GM19025 (cell line): ENCODE measurements around the gene DGKD.
"Not testable (repeated sequence)": the region's sequence is repeated elsewhere in the genome, so short reads cannot be mapped to it uniquely, and the experiment has no call there.

Source experiments
- ATAC-seq: cut with Tn5 transposase; IDR thresholded peaks from one replicate; pipeline ENCODE4 v1.9.1; 2021; ENCODE audit warnings: mild to moderate bottlenecking, low read depth, moderate library complexity; ENCODE audit not compliant: unreplicated experiment

Gene DGKD

DNA sequence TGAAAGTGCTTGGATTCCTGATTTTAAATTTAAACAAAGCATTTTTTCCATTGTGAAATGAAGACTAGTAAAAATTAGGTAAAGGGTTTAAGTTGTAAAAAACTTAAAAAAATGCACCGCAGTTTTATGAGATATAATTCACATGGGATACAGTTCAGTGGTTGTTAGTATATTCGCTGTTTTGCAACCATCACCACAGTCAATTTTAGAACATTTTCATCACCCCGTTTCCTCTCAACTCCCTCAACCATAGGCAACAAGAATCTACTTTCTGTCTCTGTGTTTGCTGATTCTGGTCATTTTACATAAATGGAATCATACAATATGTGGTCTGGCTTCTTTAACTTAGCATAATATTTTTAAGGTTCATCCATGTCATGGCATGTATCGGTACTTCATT, 4.0 kb downstream of the DGKD start:
- no peak for ATAC-seq

DNA sequence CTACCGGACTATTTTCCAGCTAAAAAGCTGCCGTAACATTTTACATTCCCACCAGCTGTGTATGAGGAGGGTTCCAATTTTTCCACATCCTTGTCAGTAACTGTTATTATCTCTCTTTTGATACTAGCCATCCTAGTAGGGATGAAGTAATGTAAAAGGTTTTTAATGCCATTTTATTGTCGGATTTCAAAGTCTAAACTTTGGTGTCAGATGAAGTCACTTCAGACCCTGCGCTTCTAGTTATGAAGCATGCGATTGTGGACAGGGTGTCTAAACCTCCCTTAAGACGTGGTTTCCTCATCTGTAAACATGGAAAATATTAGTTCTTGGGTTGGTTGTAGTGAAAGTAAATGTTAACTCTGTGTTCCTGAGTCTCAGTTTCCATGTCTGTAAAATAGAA, 4.7 kb downstream of the DGKD start:
- no peak for ATAC-seq

DNA sequence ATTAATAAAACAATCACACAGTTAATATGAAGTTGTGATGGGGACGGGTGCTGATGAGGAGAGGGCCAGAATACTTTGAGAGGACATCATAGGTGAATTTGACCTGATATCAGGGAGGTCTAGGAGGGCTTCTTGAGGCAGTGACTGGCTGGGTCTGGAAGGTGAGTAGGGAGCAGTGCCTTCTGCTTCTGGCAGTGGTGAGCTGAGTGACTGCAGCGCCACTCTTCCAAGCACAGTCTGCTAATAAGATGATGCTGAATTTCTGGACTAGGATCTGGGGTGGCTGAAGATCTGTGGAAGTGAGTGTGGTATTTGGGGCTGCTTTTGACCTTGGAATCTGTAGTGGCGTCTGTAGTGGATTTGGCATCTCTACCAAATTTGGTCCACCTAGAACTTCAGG, 5.5 kb downstream of the DGKD start:
- no peak for ATAC-seq

GRCh38 chr2:233360771-233361176, 6.5 kb downstream of the DGKD start:
- ATAC-seq, result no peak

GRCh38 chr2:233361297-233361696, 7.0 kb downstream of the DGKD start:
- ATAC-seq, result no peak

- ATAC-seq, result no peak
Observed at GRCh38 chr2:233362742-233363141, 8.4 kb downstream of the DGKD start.

DNA sequence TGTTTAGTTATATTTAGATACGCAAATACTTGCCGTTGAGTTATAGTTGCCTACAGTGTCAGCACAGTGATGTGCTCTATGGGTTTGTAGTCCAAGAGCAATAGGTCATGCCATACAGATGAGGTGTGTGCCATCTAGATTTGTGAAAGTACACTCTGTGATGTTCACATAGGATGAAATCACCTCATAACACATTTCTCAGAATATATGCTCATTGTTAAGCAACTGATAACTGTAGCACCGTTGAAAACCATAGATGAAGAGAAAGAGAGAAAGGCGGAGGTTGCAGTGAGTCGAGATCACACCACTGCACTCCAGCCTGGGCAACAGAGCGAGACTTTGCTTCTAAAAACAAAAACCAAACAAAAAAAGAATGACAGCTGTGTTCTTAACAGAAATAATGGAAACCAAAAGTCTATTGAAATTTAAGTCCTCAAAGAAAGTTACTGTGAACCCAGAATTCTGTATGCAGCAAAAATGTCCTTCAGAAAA, 9.5 kb downstream of the DGKD start:
- ATAC-seq, result no peak

- no peak for ATAC-seq
Observed at GRCh38 chr2:233365861-233366520, 11.7 kb downstream of the DGKD start.

DNA sequence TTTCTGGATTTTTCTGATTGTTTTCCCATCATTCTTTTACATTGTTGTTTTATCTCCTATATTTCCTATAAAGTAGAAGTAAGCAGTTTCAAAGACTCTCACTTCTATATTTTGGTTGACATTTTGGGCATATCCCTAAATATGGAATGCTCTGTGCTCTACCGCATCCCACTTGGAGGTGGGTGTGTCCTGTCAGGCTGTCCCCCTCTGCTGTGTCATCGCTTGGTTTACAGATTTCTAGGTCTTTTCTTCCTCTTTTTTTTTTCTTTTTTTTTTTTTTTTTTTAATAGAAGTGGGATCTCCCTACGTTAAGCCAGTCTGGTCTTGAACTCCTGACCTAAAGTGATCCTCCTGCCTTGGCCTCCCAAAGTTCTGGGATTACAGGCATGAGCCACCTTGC, 13.3 kb downstream of the DGKD start:
- ATAC-seq, result no peak

GRCh38 chr2:233368756-233369155, 14.5 kb downstream of the DGKD start:
- ATAC-seq, result no peak

- no peak for ATAC-seq
Observed at GRCh38 chr2:233369462-233369861, 15.2 kb downstream of the DGKD start.

DNA sequence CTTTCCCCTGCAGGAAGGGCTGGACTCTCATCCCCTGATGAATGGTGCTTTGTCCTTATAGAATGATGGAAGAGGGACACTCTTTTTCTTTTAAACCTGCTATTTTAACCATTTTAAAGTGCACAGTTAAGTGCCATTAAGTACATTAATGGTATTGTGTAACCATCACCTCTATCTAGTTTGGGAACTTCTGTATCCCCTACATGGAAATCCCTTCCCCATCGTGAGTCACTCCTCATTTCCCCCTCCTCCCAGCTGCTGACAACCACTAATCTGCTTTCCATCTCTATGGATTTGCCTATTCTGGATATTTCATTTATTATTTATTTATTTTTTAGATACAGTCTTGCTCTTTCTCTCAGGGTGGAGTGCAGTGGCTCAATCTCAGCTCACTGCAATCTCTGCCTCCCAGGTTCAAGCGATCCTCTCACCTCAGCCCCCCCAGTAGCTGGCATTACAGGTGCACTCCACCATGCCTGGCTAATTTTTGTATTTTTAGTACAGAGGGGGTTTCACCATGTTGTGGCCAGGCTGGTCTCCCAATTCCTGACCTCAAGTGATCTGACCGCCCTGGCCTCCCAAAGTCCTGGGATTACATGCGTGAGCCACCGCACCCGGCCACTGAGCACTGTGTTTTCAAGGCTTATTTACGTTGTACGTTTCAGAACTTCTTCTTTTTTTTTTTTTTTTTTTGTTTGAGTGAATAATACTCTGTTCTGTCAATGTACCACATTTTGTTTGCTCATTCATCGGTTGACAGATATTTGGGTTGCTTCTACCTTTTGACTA, 15.8 kb downstream of the DGKD start:
- ATAC-seq, result no peak

- ATAC-seq, result no peak
Observed at GRCh38 chr2:233371641-233372040, 17.3 kb downstream of the DGKD start.

DNA sequence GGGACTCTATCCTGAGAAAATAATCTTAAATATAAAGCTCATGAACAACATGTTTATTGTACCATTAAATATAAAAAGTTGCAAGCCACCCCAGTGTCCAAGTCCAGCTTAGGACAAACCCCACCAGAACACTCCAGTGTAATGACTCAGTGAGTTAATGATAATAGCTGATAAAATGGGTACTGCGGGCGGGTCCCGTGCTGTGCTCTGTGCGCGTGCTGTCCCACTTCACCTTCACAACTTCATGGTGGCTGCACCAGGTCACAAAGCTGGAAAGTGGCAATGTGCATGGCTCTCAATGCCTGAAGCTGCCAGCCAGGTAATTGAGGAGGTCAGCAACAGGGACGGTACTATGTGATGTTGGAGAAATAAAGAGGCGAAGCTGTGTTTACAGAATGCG, 18.6 kb downstream of the DGKD start:
- no peak for ATAC-seq

GRCh38 chr2:233373316-233373715, 19.0 kb downstream of the DGKD start:
- ATAC-seq, result no peak

DNA sequence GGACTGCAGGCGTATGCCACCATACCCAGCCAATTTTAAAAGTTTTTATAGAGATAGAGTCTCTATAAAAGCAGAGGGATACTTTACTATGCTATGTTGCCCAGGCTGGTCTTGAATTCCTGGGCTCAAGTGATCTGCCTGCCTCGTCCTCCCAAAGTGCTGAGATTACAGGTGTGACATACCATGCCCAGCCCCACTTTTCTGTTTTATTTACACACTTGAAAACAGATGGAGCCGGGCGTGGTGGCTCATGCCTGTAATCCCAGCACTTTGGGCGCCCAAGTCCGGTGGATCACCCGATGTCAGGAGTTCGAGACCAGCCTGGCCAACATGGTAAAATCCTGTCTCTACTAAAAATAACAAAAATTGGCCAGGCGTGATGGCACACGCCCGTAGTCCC, 20.5 kb downstream of the DGKD start:
- ATAC-seq, result not testable (repeated sequence)

- no peak for ATAC-seq
Observed at GRCh38 chr2:233375490-233376314, 21.4 kb downstream of the DGKD start.

DNA sequence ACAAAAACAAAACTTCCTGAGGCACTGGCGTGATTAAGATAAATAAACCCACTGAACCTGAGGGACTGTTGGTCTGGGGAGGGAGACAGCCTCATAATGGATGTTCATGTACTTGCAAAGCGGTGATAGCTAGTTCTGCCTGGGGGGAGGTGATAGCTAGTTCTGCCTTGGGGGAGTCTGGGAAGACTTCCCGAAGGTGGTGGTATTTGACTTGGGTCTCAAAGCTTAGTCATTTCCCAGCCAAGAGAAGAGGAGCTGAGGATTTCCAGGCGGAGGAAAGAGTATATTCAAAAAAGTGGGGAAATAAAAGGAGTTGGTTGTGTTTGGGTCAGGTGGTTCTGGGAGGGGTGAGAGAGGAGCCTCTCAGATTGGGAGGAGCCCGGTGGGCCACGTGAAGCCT, 24.7 kb downstream of the DGKD start:
- ATAC-seq, result no peak

GRCh38 chr2:233379441-233379840, 25.1 kb downstream of the DGKD start:
- no peak for ATAC-seq

DNA sequence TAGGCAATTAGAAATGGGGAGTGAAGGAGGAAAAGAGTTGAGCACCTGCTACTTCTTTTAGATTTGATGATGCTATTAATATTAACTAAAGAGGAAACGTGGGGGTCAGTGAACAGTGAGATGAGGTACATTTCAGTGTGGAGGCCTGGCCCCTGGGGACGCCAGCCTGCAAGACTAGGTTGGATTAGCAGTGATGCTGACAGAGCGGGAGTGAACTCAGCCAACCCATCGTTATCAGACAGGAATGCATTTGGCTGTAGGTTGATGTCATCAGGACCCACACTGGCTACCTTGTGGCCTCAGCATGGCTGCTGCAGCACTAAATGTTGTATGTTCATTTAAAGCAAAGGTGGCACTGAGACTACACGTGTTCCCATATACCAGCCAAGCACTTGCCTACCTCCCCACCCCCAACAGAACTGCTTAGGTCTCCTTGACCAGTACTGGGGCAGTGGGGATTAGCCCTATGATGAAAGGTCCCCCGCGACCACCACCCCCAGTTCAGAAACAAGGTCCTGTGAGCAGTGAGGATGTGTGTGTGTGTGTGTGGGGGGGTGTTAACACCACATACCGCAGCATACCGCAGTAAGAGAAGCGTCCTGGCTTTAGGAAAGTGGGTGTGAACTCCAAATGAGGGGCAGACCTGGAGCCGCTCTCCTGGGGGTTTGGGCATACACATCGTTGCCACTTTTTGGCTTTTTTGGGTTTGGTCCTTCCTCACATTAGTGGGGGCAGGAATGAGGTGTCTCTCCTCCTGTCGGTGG, 26.0 kb downstream of the DGKD start:
- peak; percentile 35 for ATAC-seq
